CD14-positive monocyte (primary cell): ENCODE measurements around the gene ZNF385B. TPM values are rescaled to one million over a fixed set of nuclear protein-coding genes. Genes with fewer than 3 reads are reported as not detected.

Experiments
- DNase-seq, 3 donors: peaks; one replicate each; pipeline ENCODE4 v3.0.0-alpha.2; 2011 to 2022
- H2AFZ ChIP-seq: 2 replicates; pipeline ENCODE4 v1.6.0; 2012; ENCODE audit warnings: mild to moderate bottlenecking, low read depth, low read length, inconsistent platforms; ENCODE audit not compliant: insufficient read depth, poor library complexity, severe bottlenecking
- H3K27ac ChIP-seq, 2 donors: 1 replicate in 1 of 2; 2 replicates in 1 of 2; pipeline ENCODE4 v1.5.1; 2012 to 2013; ENCODE audit warnings: low read length in 2 of 2, control low read depth in 1 of 2, inconsistent platforms in 1 of 2, low read depth in 1 of 2, mild to moderate bottlenecking in 1 of 2
- H3K27me3 ChIP-seq, 2 donors: one replicate each; pipeline versions ENCODE4 v1.6.0 to v1.6.1; 2011 to 2013; ENCODE audit warnings: low read length in 2 of 2; ENCODE audit not compliant: control insufficient read depth in 2 of 2, insufficient read depth in 2 of 2
- H3K36me3 ChIP-seq, 2 donors: replicated peaks in 1 of 2; 1 replicate in 1 of 2; 2 replicates in 1 of 2; pipeline versions ENCODE4 v1.5.1 to v1.6.1; 2012 to 2013; ENCODE audit warnings: low read length in 2 of 2, control low read depth in 1 of 2, inconsistent platforms in 1 of 2, mild to moderate bottlenecking in 1 of 2; ENCODE audit not compliant: insufficient read depth in 2 of 2, control insufficient read depth in 1 of 2
- H3K4me1 ChIP-seq, 2 donors: 1 replicate in 1 of 2; 2 replicates in 1 of 2; pipeline versions ENCODE4 v1.5.1 to v1.6.1; 2012 to 2013; ENCODE audit warnings: low read length in 2 of 2, control low read depth in 1 of 2, inconsistent platforms in 1 of 2, mild to moderate bottlenecking in 1 of 2, moderate library complexity in 1 of 2; ENCODE audit not compliant: insufficient read depth in 2 of 2, control insufficient read depth in 1 of 2
- H3K4me2 ChIP-seq: replicated peaks from 2 replicates; pipeline ENCODE3; 2012; ENCODE audit warnings: low read length, moderate library complexity, mild to moderate bottlenecking; ENCODE audit not compliant: poor library complexity, severe bottlenecking; ENCODE audit errors: extremely low read depth
- H3K4me3 ChIP-seq, 3 experiments: fragments of 200-600 bp in 1 of 3; sonication (generic) in 1 of 3; replicated peaks in 1 of 3; 1 replicate in 2 of 3; 2 replicates in 1 of 3; pipeline ENCODE4 v1.5.1; 2011 to 2013; ENCODE audit warnings: low read length in 3 of 3, mild to moderate bottlenecking in 3 of 3, control low read depth in 2 of 3, low read depth in 2 of 3, inconsistent platforms in 1 of 3, moderate library complexity in 1 of 3
- H3K79me2 ChIP-seq: 2 replicates; pipeline ENCODE4 v1.6.0; 2012; ENCODE audit warnings: mild to moderate bottlenecking, control low read depth, inconsistent platforms, low read length, moderate library complexity; ENCODE audit not compliant: insufficient read depth
- H3K9ac ChIP-seq: 2 replicates; pipeline ENCODE4 v1.6.0; 2017; ENCODE audit warnings: low read length, mild to moderate bottlenecking; ENCODE audit not compliant: insufficient read depth, poor library complexity, severe bottlenecking
- H3K9me3 ChIP-seq, 2 donors: replicated peaks in 1 of 2; 1 replicate in 1 of 2; 2 replicates in 1 of 2; pipeline versions ENCODE4 v1.5.1 to v1.6.1; 2012 to 2013; ENCODE audit warnings: low read length in 2 of 2, control low read depth in 1 of 2; ENCODE audit not compliant: control insufficient read depth in 1 of 2, insufficient read depth in 1 of 2
- H4K20me1 ChIP-seq: 2 replicates; pipeline ENCODE4 v1.6.0; 2012; ENCODE audit warnings: mild to moderate bottlenecking, low read length, control low read depth, moderate library complexity; ENCODE audit not compliant: insufficient read depth
- H3K27ac Mint-ChIP-seq, 7 donors: one replicate each; pipeline ENCODE4 v1.8.0; 2020; ENCODE audit warnings: mild to moderate bottlenecking in 7 of 7, mixed read lengths in 7 of 7, moderate library complexity in 6 of 7, inconsistent platforms in 2 of 7
- H3K27me3 Mint-ChIP-seq, 3 donors: one replicate each; pipeline ENCODE4 v1.8.0; 2021 to 2022; ENCODE audit warnings: low read depth in 3 of 3, mild to moderate bottlenecking in 3 of 3, mixed read lengths in 3 of 3, moderate library complexity in 3 of 3, inconsistent platforms in 1 of 3
- H3K36me3 Mint-ChIP-seq, 2 donors: one replicate each; pipeline ENCODE4 v1.8.0; 2020; ENCODE audit warnings: mixed read lengths in 2 of 2, inconsistent platforms in 1 of 2, mild to moderate bottlenecking in 1 of 2
- H3K4me1 Mint-ChIP-seq: one replicate; pipeline ENCODE4 v1.8.0; 2020; ENCODE audit warnings: mild to moderate bottlenecking, mixed read lengths
- H3K4me3 Mint-ChIP-seq, 2 donors: one replicate each; pipeline ENCODE4 v1.8.0; 2020; ENCODE audit warnings: mild to moderate bottlenecking in 2 of 2, mixed read lengths in 2 of 2, moderate library complexity in 1 of 2
- H3K9me3 Mint-ChIP-seq, 7 donors: one replicate each; pipeline ENCODE4 v1.8.0; 2020 to 2022; ENCODE audit warnings: mixed read lengths in 7 of 7, mild to moderate bottlenecking in 6 of 7, moderate library complexity in 6 of 7, inconsistent platforms in 2 of 7
- CTCF ChIP-seq: fragments of 200-600 bp; IDR thresholded peaks from one replicate; pipeline ENCODE4 v1.8.0; 2022; ENCODE audit warnings: antibody characterized with exemption, mild to moderate bottlenecking
- WGBS: methylation state at CpG from one replicate; pipeline ENCODE4 v1.1.5; 2013; ENCODE audit warnings: missing lambda C conversion rate; ENCODE audit not compliant: insufficient coverage; 5-methylcytosine and 5-hydroxymethylcytosine counted together
- intact Hi-C, 2 donors: fragments of 100-400 bp; cut with micrococcal nuclease; formaldehyde crosslinking; loops; one replicate each; pipeline versions ENCODE4 v1.15.0 to v1.15.1; 2023
- polyA plus RNA-seq, 3 donors: library from polyadenylated mRNA; depleted of rRNA in 1 of 3; unstranded in 2 of 3; stranded (reverse) in 1 of 3; fragments of 300-500 nt in 2 of 3; fragments of >200 nt in 1 of 3; fragmentation: Illumina TruSeq in 2 of 3; gene quantifications; 1 replicate in 2 of 3; 2 replicates in 1 of 3; pipeline ENCODE4 v1.2.3, GENCODE V29; 2012 to 2021

The ZNF385B gene
- polyA plus RNA-seq, 3 donors: not detected

- intact Hi-C loops: no loop called here
- 87% methylated on average over 2 of the region's 2 CpGs for WGBS
- Mint-ChIP-seq H3K9me3 (peaks cover 0 to 8% (median 5%) of the 10 kb centered on the region in 7 donors), H3K4me3 (no peak overlapping the region), H3K36me3 (no peaks in the 10 kb centered on the region), H3K27ac (peak overlapping the region in 1 of 7 donors; percentile 48), H3K27me3 (peaks cover 0 to 1% (median 1%) of the 10 kb centered on the region in 3 donors), H3K4me1 (no peaks in the 10 kb centered on the region)
- H4K20me1 ChIP-seq: no peaks in the 10 kb centered on the region
- H2AFZ ChIP-seq: no peak overlapping the region
- no peaks in the 10 kb centered on the region for H3K36me3 ChIP-seq
- TF ChIP-seq CTCF: no peak
- no peaks in the 10 kb centered on the region for H3K79me2 ChIP-seq
- peaks cover 0 to 4% of the 10 kb centered on the region in 2 donors for H3K9me3 ChIP-seq
- H3K9ac ChIP-seq: no peak overlapping the region
- H3K4me3 ChIP-seq: no peak overlapping the region
- H3K27ac ChIP-seq: no peak overlapping the region
- H3K27me3 ChIP-seq: no peaks in the 10 kb centered on the region
- no peak for DNase-seq
- H3K4me2 ChIP-seq: no peak overlapping the region
- no peaks in the 10 kb centered on the region for H3K4me1 ChIP-seq
Measured at GRCh38 chr2:179613299-179613651, 248.1 kb downstream of the ZNF385B start.

GRCh38 chr2:179612591-179613298 is 248.7 kb downstream of the ZNF385B start:
- Histone ChIP-seq H2AFZ (no peak overlapping the region), H3K4me1 (no peaks in the 10 kb centered on the region), H3K9ac (no peak overlapping the region), H3K36me3 (no peaks in the 10 kb centered on the region), H3K79me2 (no peaks in the 10 kb centered on the region), H3K9me3 (peaks cover 0 to 4% of the 10 kb centered on the region in 2 donors), H4K20me1 (no peaks in the 10 kb centered on the region), H3K27ac (no peak overlapping the region), H3K27me3 (no peaks in the 10 kb centered on the region), H3K4me2 (no peak overlapping the region), H3K4me3 (no peak overlapping the region)
- H3K4me3 Mint-ChIP-seq: no peak overlapping the region
- WGBS: 82% methylated on average over 7 of the region's 7 CpGs
- H3K27me3 Mint-ChIP-seq: peaks cover 0 to 1% (median 0%) of the 10 kb centered on the region in 3 donors
- DNase-seq: no peak
- intact Hi-C loops: no loop called here
- no peaks in the 10 kb centered on the region for H3K36me3 Mint-ChIP-seq
- peaks cover 0 to 8% (median 5%) of the 10 kb centered on the region in 7 donors for H3K9me3 Mint-ChIP-seq
- H3K4me1 Mint-ChIP-seq: no peaks in the 10 kb centered on the region
- H3K27ac Mint-ChIP-seq: peak overlapping the region in 2 of 7 donors; percentile 48 to 65
- no peak for TF ChIP-seq CTCF
